ENCODE measurements around the gene FSTL5. TPM values are rescaled to one million over a fixed set of nuclear protein-coding genes. Genes with fewer than 3 reads are reported as not detected.
A peak's percentile ranks its signal among the peaks of the same experiment; 100 is the strongest.

The FSTL5 gene
- total and polyA plus RNA-seq, 2 of the 8 experiments (the other 6 are each of a cell fraction or from before 2014, with no cell fraction given), result 0.09 to 0.32 TPM

- FAIRE-seq (no peak), DNase-seq (ENCODE audit: low read depth in 1 of 2, low spot score in 2 of 2) (no peak)
- peaks cover 0 to 3% (median 0%) of the 10 kb centered on the region in 4 experiments; a peak in 1 of 7 replicates for H3K4me1 ChIP-seq (replicated peaks in 1 of 4; ENCODE audit: control insufficient read depth in 3 of 4, insufficient read depth in 4 of 4, low read length in 3 of 4)
- no peak overlapping the region for H3K4ac ChIP-seq (replicated peaks; ENCODE audit: insufficient read length, low read depth, low read length)
- POLR2A ChIA-PET (ENCODE audit: partially characterized antibody), result no interaction called here
- no peaks in the 10 kb centered on the region for H4K20me1 ChIP-seq (replicated peaks in 1 of 2; ENCODE audit: control insufficient read depth in 1 of 2, insufficient read depth in 2 of 2, low read length in 2 of 2)
- no peak overlapping the region for H3K4me3 ChIP-seq (ENCODE audit: extremely low read depth in 1 of 4, insufficient read depth in 2 of 4, low read depth in 3 of 4, low read length in 4 of 4)
- H4K5ac ChIP-seq (ENCODE audit: insufficient read length, low read depth, low read length), result no peak overlapping the region
- TF ChIP-seq RAD21 (IDR thresholded peaks at IDR 0.05 in 1 of 2, conservative IDR thresholded peaks at IDR 0.05 in 1 of 2; ENCODE audit: low read depth in 2 of 2, low read length in 2 of 2) (peak; percentile 13 to 29; a peak in 1 of 4 replicates), CTBP2 (IDR thresholded peaks at IDR 0.05; ENCODE audit: borderline replicate concordance, insufficient read depth, insufficient read length, low read length) (no peak)
- no peak overlapping the region for H3K9ac ChIP-seq (replicated peaks in 1 of 4; ENCODE audit: extremely low read depth in 1 of 4, low read depth in 3 of 4, low read length in 3 of 4)
- no peaks in the 10 kb centered on the region for H3K23me2 ChIP-seq (ENCODE audit: low read depth, low read length)
- no peak overlapping the region for H3K14ac ChIP-seq (ENCODE audit: insufficient read length)
- no peak overlapping the region for H2BK120ac ChIP-seq (replicated peaks; ENCODE audit: low read depth, low read length)
- no peak overlapping the region for H2BK5ac ChIP-seq (ENCODE audit: low read depth, low read length)
- H3K18ac ChIP-seq (ENCODE audit: extremely low read depth, low read length), result no peak overlapping the region
- H3K79me1 ChIP-seq (ENCODE audit: low read depth, low read length), result no peaks in the 10 kb centered on the region
- CTCF ChIA-PET (ENCODE audit: partially characterized antibody), result interaction anchor here (0.9 kb wide), 1 partner anchor 27 kb away, joined by 3 read pairs; no protein-coding TSS in a partner anchor
- H2BK20ac ChIP-seq (ENCODE audit: low read length), result no peak overlapping the region
- no peaks in the 10 kb centered on the region for H3K27me3 ChIP-seq (replicated peaks in 1 of 4; ENCODE audit: control insufficient read depth in 3 of 4, extremely low read depth in 1 of 4, insufficient read depth in 3 of 4, low read length in 3 of 4)
- no peaks in the 10 kb centered on the region for H3K36me3 ChIP-seq (ENCODE audit: control insufficient read depth in 2 of 4, insufficient read depth in 4 of 4, low read length in 3 of 4)
- no peak overlapping the region for H3K27ac ChIP-seq (ENCODE audit: low read depth, low read length)
- H3K56ac ChIP-seq (replicated peaks; ENCODE audit: insufficient read length, low read depth, low read length), result no peak overlapping the region
- WGBS, 2 experiments (ENCODE audit: extremely low coverage in 1 of 2, insufficient coverage in 1 of 2, insufficient read length in 1 of 2, insufficient replicate concordance in 2 of 2, low coverage in 1 of 2, low lambda C conversion rate in 2 of 2, missing lambda C conversion rate in 1 of 2), result 91% methylated on average over 1 of the region's 1 CpG; no CpG with 5 or more reads in 1 of the 2 experiments
- H3K23ac ChIP-seq (ENCODE audit: insufficient read length), result no peak overlapping the region
- no peak overlapping the region for H2BK12ac ChIP-seq (ENCODE audit: low read depth, low read length)
- H4K91ac ChIP-seq (replicated peaks; ENCODE audit: insufficient read length, low read length), result no peak overlapping the region
- H3K4me2 ChIP-seq (ENCODE audit: insufficient read depth in 1 of 2, low read depth in 2 of 2, low read length in 2 of 2), result no peak overlapping the region
- no peak overlapping the region for H2AFZ ChIP-seq (ENCODE audit: low read length)
- H4K8ac ChIP-seq (ENCODE audit: extremely low read depth, insufficient read depth, low read length), result no peak overlapping the region
- H2AK5ac ChIP-seq (ENCODE audit: low read depth, low read length), result no peak overlapping the region
- no peak overlapping the region for H2BK15ac ChIP-seq (ENCODE audit: low read length)
- no peaks in the 10 kb centered on the region for H3K9me3 ChIP-seq (ENCODE audit: insufficient read depth in 2 of 2, low read depth in 1 of 2, low read length in 1 of 2)
- no peaks in the 10 kb centered on the region for H3K79me2 ChIP-seq (ENCODE audit: control insufficient read depth in 1 of 2, insufficient read depth in 2 of 2, low read length in 2 of 2)
These were observed 720.9 kb downstream of the FSTL5 start for GRCh38 chr4:161442921-161443320.

Data from H1 (cell line).